SK-N-SH (cell line): Measurements from ENCODE around the gene GIMAP2. TPM values are rescaled to one million over a fixed set of nuclear protein-coding genes. Genes with fewer than 3 reads are reported as not detected.
"Not testable (repeated sequence)": the region's sequence is repeated elsewhere in the genome, so short reads cannot be mapped to it uniquely, and the experiment has no call there.

ENCODE experiments used
- CTCF ChIA-PET: fragments of 300-600, 350-600 bp; formaldehyde crosslinking; extraction: SDS; loops from one replicate; lab custom pipeline; 2021; lab: Yijun Ruan, JAX
- POLR2A ChIA-PET: fragments of 350-600 bp; sonication (Branson Sonifier 250); formaldehyde crosslinking; extraction: SDS; loops from one replicate; lab custom pipeline; 2020; ENCODE audit warnings: antibody characterized with exemption, inconsistent platforms; lab: Yijun Ruan, JAX
- DNase-seq: peaks from one replicate; pipeline ENCODE4 v3.0.0; 2012
- H2AFZ ChIP-seq: fragments of 200-600 bp; sonication (generic); 2 replicates; pipeline ENCODE4 v1.8.1; 2016; ENCODE audit warnings: antibody characterized with exemption, mild to moderate bottlenecking, low read depth
- H3F3A ChIP-seq: fragments of 200-600 bp; sonication (generic); replicated peaks from 2 replicates; pipeline ENCODE3; 2016; ENCODE audit warnings: antibody characterized with exemption, mild to moderate bottlenecking; ENCODE audit not compliant: insufficient read depth
- H3K27ac ChIP-seq, 2 experiments: fragments of 200-500 bp in 1 of 2; fragments of 200-600 bp in 1 of 2; sonication (Bioruptor generic) in 1 of 2; sonication (generic), shearing (Covaris generic) in 1 of 2; 2 replicates each; pipeline versions ENCODE4 v1.5.1 to v1.6.1; 2014 to 2016; ENCODE audit warnings: low read depth in 2 of 2, inconsistent platforms in 1 of 2, low read length in 1 of 2, mild to moderate bottlenecking in 1 of 2, mixed read lengths in 1 of 2
- H3K27me3 ChIP-seq: fragments of 200-600 bp; sonication (generic), shearing (Covaris generic); 2 replicates; pipeline ENCODE4 v1.6.1; 2016; ENCODE audit warnings: mixed run types; ENCODE audit not compliant: insufficient read depth
- H3K36me3 ChIP-seq, 2 experiments: fragments of 200-500 bp in 1 of 2; fragments of 200-600 bp in 1 of 2; sonication (Bioruptor generic) in 1 of 2; sonication (generic) in 1 of 2; replicated peaks in 1 of 2; 2 replicates each; pipeline versions ENCODE3 to v1.5.1; 2014 to 2016; ENCODE audit warnings: low read length in 1 of 2, mild to moderate bottlenecking in 1 of 2; ENCODE audit not compliant: insufficient read depth in 2 of 2, control insufficient read depth in 1 of 2
- H3K4me1 ChIP-seq, 2 experiments: fragments of 200-500 bp in 1 of 2; fragments of 200-600 bp in 1 of 2; sonication (Bioruptor generic) in 1 of 2; sonication (generic), shearing (Covaris generic) in 1 of 2; 2 replicates each; pipeline versions ENCODE4 v1.5.1 to v1.6.1; 2014 to 2016; ENCODE audit warnings: low read depth in 1 of 2, low read length in 1 of 2, mixed run types in 1 of 2; ENCODE audit not compliant: insufficient read depth in 2 of 2, control insufficient read depth in 1 of 2
- H3K4me2 ChIP-seq: fragments of 200-600 bp; sonication (generic), shearing (Covaris generic); 2 replicates; pipeline ENCODE4 v1.6.1; 2017; ENCODE audit warnings: mixed run types
- H3K4me3 ChIP-seq, 2 experiments: fragments of 200-500 bp in 1 of 2; fragments of 200-600 bp in 1 of 2; sonication (Bioruptor generic) in 1 of 2; sonication (generic), shearing (Covaris generic) in 1 of 2; 2 replicates each; pipeline versions ENCODE4 v1.5.1 to v1.8.1; 2014 to 2016; ENCODE audit warnings: low read depth in 2 of 2, inconsistent platforms in 1 of 2, low read length in 1 of 2, mild to moderate bottlenecking in 1 of 2, mixed read lengths in 1 of 2, moderate library complexity in 1 of 2
- H3K79me2 ChIP-seq: fragments of 200-600 bp; sonication (generic); 2 replicates; pipeline ENCODE4 v1.8.1; 2017; ENCODE audit warnings: mild to moderate bottlenecking; ENCODE audit not compliant: insufficient read depth
- H3K9ac ChIP-seq: fragments of 200-600 bp; sonication (generic); 2 replicates; pipeline ENCODE4 v1.6.1; 2017; ENCODE audit warnings: mixed run types
- H3K9me2 ChIP-seq: fragments of 200-600 bp; sonication (generic); 2 replicates; pipeline ENCODE4 v1.6.1; 2017; ENCODE audit warnings: mixed run types
- H3K9me3 ChIP-seq: fragments of 200-600 bp; sonication (generic); 2 replicates; pipeline ENCODE4 v1.6.1; 2017; ENCODE audit warnings: mixed run types, mild to moderate bottlenecking, moderate library complexity
- H4K20me1 ChIP-seq: fragments of 200-600 bp; sonication (generic); 2 replicates; pipeline ENCODE4 v1.6.1; 2017; ENCODE audit warnings: mild to moderate bottlenecking, mixed run types; ENCODE audit not compliant: insufficient read depth
- FOXM1 ChIP-seq: IDR thresholded peaks from 2 replicates; pipeline ENCODE4 v1.4.0; 2012; ENCODE audit warnings: low read depth, mild to moderate bottlenecking
- YY1 ChIP-seq: IDR thresholded peaks from 2 replicates; pipeline ENCODE4 v1.4.0; 2012; ENCODE audit warnings: low read depth, mild to moderate bottlenecking
- WGBS: methylation state at CpG from one replicate; pipeline ENCODE4 v1.1.6; 2017; ENCODE audit warnings: low lambda C conversion rate; 5-methylcytosine and 5-hydroxymethylcytosine counted together
- polyA plus RNA-seq, 3 experiments: library from polyadenylated mRNA; depleted of rRNA; stranded (reverse); fragments of >200 nt; gene quantifications; 2 replicates each; pipeline ENCODE4 v1.2.3, GENCODE V29; 2012

The GIMAP2 gene
- polyA plus RNA-seq, 1 of the 3 experiments (the other 2 are of a cell fraction) = 4.1 TPM

DNA sequence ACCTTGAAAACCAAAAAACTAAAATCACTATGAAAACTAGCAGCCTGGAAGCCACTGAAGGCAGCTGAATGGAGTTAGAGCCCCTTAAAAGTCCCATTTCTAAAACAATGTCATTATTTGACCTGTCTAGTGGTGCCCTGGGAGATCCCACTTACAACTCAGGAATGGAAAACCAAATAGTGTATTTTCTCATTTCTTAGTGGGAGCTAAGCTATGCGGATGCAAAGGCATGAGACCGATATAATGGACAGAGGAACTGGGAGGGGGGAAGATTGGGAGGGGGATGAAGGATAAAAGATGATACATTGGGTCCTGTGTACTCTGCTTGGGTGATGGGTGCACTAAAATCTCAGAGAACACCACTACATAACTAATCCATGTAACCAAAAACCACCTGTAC, 9.8 kb upstream of the GIMAP2 start (continued):
- TF ChIP-seq FOXM1 (no peak), YY1 (no peak)

DNA sequence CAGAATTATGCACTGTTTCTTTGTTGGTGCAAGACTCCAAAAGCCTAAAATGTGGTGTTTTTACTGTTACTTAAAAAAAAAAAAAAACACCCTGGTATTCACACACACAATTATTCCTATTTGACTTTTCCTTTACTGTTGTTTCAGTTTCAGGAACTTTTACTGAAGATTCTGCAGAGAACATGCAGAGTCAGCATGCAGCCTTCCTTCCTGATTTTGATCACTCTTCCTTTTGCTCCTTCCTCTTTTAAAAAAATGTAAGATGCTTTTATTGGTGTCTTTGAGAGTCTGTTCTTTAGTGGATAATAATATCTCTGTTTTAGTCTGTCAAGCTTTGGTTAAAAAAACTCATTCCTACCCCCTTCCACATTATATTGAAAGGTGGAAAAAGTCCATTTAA, 9.2 kb upstream of the GIMAP2 start:
- H2AFZ ChIP-seq, H3K9me2 ChIP-seq, H3K79me2 ChIP-seq, DNase-seq, H3K9ac ChIP-seq, H3K36me3 ChIP-seq, CTCF ChIA-PET, POLR2A ChIA-PET, H3K9me3 ChIP-seq, H3K27me3 ChIP-seq, H3K4me3 ChIP-seq, H4K20me1 ChIP-seq, H3K4me1 ChIP-seq, H3F3A ChIP-seq, H3K4me2 ChIP-seq, H3K27ac ChIP-seq: not testable (repeated sequence)

DNA sequence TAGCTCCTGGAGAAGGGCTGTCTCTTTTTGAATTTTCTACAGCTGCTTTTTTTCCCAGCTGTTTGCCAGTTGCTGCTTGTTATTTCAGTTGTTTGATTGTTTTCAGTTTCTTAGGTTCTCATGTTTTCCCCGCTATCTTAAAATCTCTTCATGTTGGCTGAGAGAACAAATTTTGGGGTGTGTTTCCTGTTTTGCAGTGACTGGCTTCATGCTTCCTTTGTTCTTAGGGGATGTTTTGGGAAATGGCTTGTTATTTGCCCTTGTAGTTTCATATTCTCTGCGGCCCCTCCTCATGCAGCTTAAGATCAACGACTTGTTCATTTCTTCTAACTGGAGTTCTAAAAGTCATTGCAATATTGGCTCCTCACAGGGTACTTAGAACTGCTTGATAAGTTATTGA, 8.7 kb upstream of the GIMAP2 start:
- H3K9ac ChIP-seq, H3K9me3 ChIP-seq, H3F3A ChIP-seq, DNase-seq, H3K27ac ChIP-seq, H3K4me1 ChIP-seq, H2AFZ ChIP-seq, CTCF ChIA-PET, H3K4me2 ChIP-seq, H3K4me3 ChIP-seq, H4K20me1 ChIP-seq, H3K9me2 ChIP-seq, H3K79me2 ChIP-seq, POLR2A ChIA-PET, H3K27me3 ChIP-seq, H3K36me3 ChIP-seq: not testable (repeated sequence)
- 2% methylated on average over 3 of the region's 3 CpGs for WGBS

DNA sequence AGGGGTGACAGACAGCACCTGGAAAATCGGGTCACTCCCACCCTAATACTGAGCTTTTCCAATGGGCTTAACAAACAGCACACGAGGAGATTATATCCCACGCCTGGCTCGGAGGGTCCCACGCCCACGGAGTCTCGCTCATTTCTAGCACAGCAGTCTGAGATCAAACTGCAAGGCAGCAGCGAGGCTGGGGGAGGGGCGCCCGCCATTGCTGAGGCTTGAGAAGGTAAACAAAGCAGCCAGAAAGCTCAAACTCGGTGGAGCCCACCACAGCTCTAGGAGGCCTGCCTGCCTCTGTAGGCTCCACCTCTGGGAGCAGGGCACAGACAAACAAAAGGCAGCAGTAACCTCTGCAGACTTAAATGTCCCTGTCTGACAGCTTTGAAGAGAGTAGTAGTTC, 6.9 kb upstream of the GIMAP2 start:
- CTCF ChIA-PET = not testable (repeated sequence)

DNA sequence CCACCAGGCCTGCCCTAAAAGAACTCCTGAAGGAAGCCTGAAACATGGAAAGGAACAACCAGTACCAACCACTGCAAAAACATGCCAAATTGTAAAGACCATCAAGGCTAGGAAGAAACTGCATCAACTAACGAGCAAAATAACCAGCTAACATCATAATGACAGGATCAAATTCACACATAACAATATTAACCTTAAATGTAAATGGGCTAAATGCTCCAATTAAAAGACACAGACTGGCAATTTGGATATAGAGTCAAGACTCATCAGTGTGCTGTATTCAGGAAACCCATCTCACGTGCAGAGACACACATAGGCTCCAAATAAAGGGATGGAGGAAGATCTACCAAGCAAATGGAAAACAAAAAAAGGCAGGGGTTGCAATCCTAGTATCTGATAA, 5.1 kb upstream of the GIMAP2 start:
- H2AFZ ChIP-seq, H3K79me2 ChIP-seq, H3K27me3 ChIP-seq, DNase-seq, H3K9ac ChIP-seq, H3F3A ChIP-seq, H4K20me1 ChIP-seq, H3K36me3 ChIP-seq, H3K4me2 ChIP-seq, H3K27ac ChIP-seq, H3K9me2 ChIP-seq, H3K4me3 ChIP-seq, H3K4me1 ChIP-seq, H3K9me3 ChIP-seq, CTCF ChIA-PET, POLR2A ChIA-PET: not testable (repeated sequence)
- 6% methylated on average over 2 of the region's 2 CpGs for WGBS

More for the DNA sequence above, 6.9 kb upstream of the GIMAP2 start:
- H3K79me2 ChIP-seq, H3K4me1 ChIP-seq, DNase-seq, H3F3A ChIP-seq, POLR2A ChIA-PET, H4K20me1 ChIP-seq, H3K9me3 ChIP-seq, H3K9ac ChIP-seq, H3K27ac ChIP-seq, H3K27me3 ChIP-seq, H3K9me2 ChIP-seq, H3K36me3 ChIP-seq: not testable (repeated sequence)
- WGBS = 0% methylated on average over 11 of the region's 11 CpGs
- H2AFZ ChIP-seq = peak overlapping the region; percentile 68
- H3K4me2 ChIP-seq = peak overlapping the region; percentile 77; the same call in 1 of the 2 replicates
- H3K4me3 ChIP-seq = peak overlapping the region; percentile 18 to 65; a peak in 3 of 4 replicates
